HCT116 (cell line): ENCODE results near the gene NDUFC1. TPM values are rescaled to one million over a fixed set of nuclear protein-coding genes. Genes with fewer than 3 reads are reported as not detected.

Experiments
- ATAC-seq: fragments of 200-7000 bp; cut with Tn5 transposase; 2 replicates; pipeline ENCODE4 v1.9.1; 2020; ENCODE audit warnings: mild to moderate bottlenecking, moderate library complexity
- BruUV-seq: library from RNA; stranded (reverse); fragments of 400-500 nt; replicated peaks from 2 replicates; lab custom pipeline; 2021; lab: Mats Ljungman, UMichigan
- CTCF ChIA-PET: fragments of 300-600 bp; sonication (Branson Sonifier 250); formaldehyde crosslinking; loops from one replicate; lab custom pipeline; 2021; ENCODE audit warnings: antibody characterized with exemption; lab: Charles Lee
- POLR2A ChIA-PET: fragments of 300-600, 350-600 bp; sonication (Branson Sonifier 250); formaldehyde crosslinking; loops from one replicate; lab custom pipeline; 2021; ENCODE audit warnings: antibody characterized with exemption; lab: Charles Lee
- RAD21 ChIA-PET, 2 experiments: fragments of 300-600 bp; sonication (Branson Sonifier 250); formaldehyde crosslinking; loops; one replicate each; lab custom pipeline; 2023; ENCODE audit warnings: low total read pairs in 2 of 2; ENCODE audit not compliant: uncharacterized antibody in 2 of 2, unreplicated experiment in 2 of 2, low non-redundant PET in 1 of 2; lab: Charles Lee
- DNase-seq: peaks from one replicate; pipeline ENCODE4 v3.0.0-alpha.2; 2010; ENCODE audit warnings: low read depth, low spot score
- H2AFZ ChIP-seq: fragments of 200-600 bp; shearing (Covaris generic), sonication (generic); 2 replicates; pipeline ENCODE4 v1.6.1; 2017; ENCODE audit warnings: low read depth, mixed run types, mixed read lengths, antibody characterized with exemption, low read length; ENCODE audit not compliant: poor library complexity, severe bottlenecking
- H3K27ac ChIP-seq: 2 replicates; pipeline ENCODE4 v1.5.1; 2012; ENCODE audit warnings: low read depth, low read length
- H3K27me3 ChIP-seq: fragments of 200-600 bp; sonication (generic); 2 replicates; pipeline ENCODE4 v1.6.1; 2016; ENCODE audit warnings: mixed run types, low read length, mixed read lengths; ENCODE audit not compliant: insufficient read depth
- H3K36me3 ChIP-seq, 2 experiments: fragments of 200-500 bp in 1 of 2; fragments of 200-600 bp in 1 of 2; sonication (Bioruptor generic) in 1 of 2; sonication (generic) in 1 of 2; 2 replicates each; pipeline versions ENCODE4 v1.5.1 to v1.6.1; 2014 to 2016; ENCODE audit warnings: low read length in 2 of 2, inconsistent platforms in 1 of 2, mixed read lengths in 1 of 2, mixed run types in 1 of 2; ENCODE audit not compliant: insufficient read depth in 2 of 2, control insufficient read depth in 1 of 2
- H3K4me1 ChIP-seq, 2 experiments: fragments of 200-600 bp in 1 of 2; sonication (generic) in 1 of 2; 2 replicates each; pipeline versions ENCODE4 v1.5.1 to v1.6.1; 2012 to 2017; ENCODE audit warnings: low read length in 2 of 2, inconsistent platforms in 1 of 2, mild to moderate bottlenecking in 1 of 2, mixed read lengths in 1 of 2, mixed run types in 1 of 2, moderate library complexity in 1 of 2; ENCODE audit not compliant: insufficient read depth in 2 of 2, control insufficient read depth in 1 of 2
- H3K4me2 ChIP-seq: fragments of 200-600 bp; sonication (generic); 2 replicates; pipeline ENCODE4 v1.6.1; 2017; ENCODE audit warnings: mixed run types, low read length, mixed read lengths
- H3K4me3 ChIP-seq, 2 experiments: fragments of 200-600 bp in 1 of 2; sonication (generic) in 1 of 2; replicated peaks in 1 of 2; 2 replicates each; pipeline ENCODE4 v1.5.1; 2011 to 2016; ENCODE audit warnings: low read length in 2 of 2, control low read depth in 1 of 2, low read depth in 1 of 2, mild to moderate bottlenecking in 1 of 2, mixed read lengths in 1 of 2, mixed run types in 1 of 2
- H3K79me2 ChIP-seq: fragments of 200-600 bp; sonication (generic); 2 replicates; pipeline ENCODE4 v1.6.1; 2017; ENCODE audit warnings: mild to moderate bottlenecking, mixed run types, low read length, moderate library complexity, mixed read lengths; ENCODE audit not compliant: insufficient read depth
- H3K9ac ChIP-seq: fragments of 200-600 bp; sonication (generic); 2 replicates; pipeline ENCODE4 v1.6.1; 2016; ENCODE audit warnings: low read length, mixed read lengths
- H3K9me2 ChIP-seq: fragments of 200-600 bp; sonication (generic), shearing (Covaris generic); 2 replicates; pipeline ENCODE4 v1.6.1; 2017; ENCODE audit warnings: mixed run types, mild to moderate bottlenecking, moderate library complexity; ENCODE audit not compliant: insufficient read depth
- H3K9me3 ChIP-seq, 2 experiments: fragments of 200-500 bp in 1 of 2; fragments of 200-600 bp in 1 of 2; sonication (Bioruptor generic) in 1 of 2; sonication (generic) in 1 of 2; 2 replicates each; pipeline ENCODE4 v1.6.1; 2014 to 2017; ENCODE audit warnings: low read length in 2 of 2, mixed read lengths in 2 of 2, inconsistent platforms in 1 of 2, low read depth in 1 of 2, mild to moderate bottlenecking in 1 of 2, mixed run types in 1 of 2, moderate library complexity in 1 of 2; ENCODE audit not compliant: control insufficient read depth in 1 of 2, insufficient read depth in 1 of 2
- H4K20me1 ChIP-seq: fragments of 200-600 bp; sonication (generic), shearing (Covaris generic); 2 replicates; pipeline ENCODE4 v1.6.1; 2017; ENCODE audit warnings: mixed run types, mild to moderate bottlenecking, moderate library complexity; ENCODE audit not compliant: insufficient read depth
- JUND ChIP-seq: IDR thresholded peaks from 2 replicates; pipeline ENCODE4 v1.6.1; 2012
- RAD21 ChIP-seq: IDR thresholded peaks from 2 replicates; pipeline ENCODE4 v1.6.1; 2012; ENCODE audit warnings: low read depth, mild to moderate bottlenecking
- REST ChIP-seq: IDR thresholded peaks from 2 replicates; pipeline ENCODE4 v1.6.1; 2012; ENCODE audit warnings: low read depth
- intact Hi-C: fragments of 100-400 bp; cut with micrococcal nuclease; formaldehyde crosslinking; loops from 2 replicates; pipeline ENCODE4 v1.10.0; 2022
- total RNA-seq: library from RNA; stranded (reverse); gene quantifications from one replicate; pipeline ENCODE4 v1.2.1, GENCODE V29; 2021; ENCODE audit not compliant: unreplicated experiment
- TF ChIP-seq, protein P1 (sequence below), 3 experiments: fragments of 200-600 bp in 1 of 3; sonication (generic) in 1 of 3; IDR thresholded peaks in 2 of 3; conservative IDR thresholded peaks in 1 of 3; 2 replicates each; pipeline ENCODE4 v1.5.1; 2012 to 2017; ENCODE audit warnings: low read depth in 2 of 3, low read length in 2 of 3, antibody characterized with exemption in 1 of 3, borderline replicate concordance in 1 of 3, control low read depth in 1 of 3, mild to moderate bottlenecking in 1 of 3, mixed read lengths in 1 of 3, mixed run types in 1 of 3, moderate library complexity in 1 of 3; ENCODE audit not compliant: insufficient read depth in 1 of 3

Gene NDUFC1
- total RNA-seq, 1 experiment from 2014 or later = 86.9 TPM

GRCh38 chr4:139274790-139275189 is 27.5 kb downstream of the NDUFC1 start (continued):
- TF ChIP-seq, protein P1, sequence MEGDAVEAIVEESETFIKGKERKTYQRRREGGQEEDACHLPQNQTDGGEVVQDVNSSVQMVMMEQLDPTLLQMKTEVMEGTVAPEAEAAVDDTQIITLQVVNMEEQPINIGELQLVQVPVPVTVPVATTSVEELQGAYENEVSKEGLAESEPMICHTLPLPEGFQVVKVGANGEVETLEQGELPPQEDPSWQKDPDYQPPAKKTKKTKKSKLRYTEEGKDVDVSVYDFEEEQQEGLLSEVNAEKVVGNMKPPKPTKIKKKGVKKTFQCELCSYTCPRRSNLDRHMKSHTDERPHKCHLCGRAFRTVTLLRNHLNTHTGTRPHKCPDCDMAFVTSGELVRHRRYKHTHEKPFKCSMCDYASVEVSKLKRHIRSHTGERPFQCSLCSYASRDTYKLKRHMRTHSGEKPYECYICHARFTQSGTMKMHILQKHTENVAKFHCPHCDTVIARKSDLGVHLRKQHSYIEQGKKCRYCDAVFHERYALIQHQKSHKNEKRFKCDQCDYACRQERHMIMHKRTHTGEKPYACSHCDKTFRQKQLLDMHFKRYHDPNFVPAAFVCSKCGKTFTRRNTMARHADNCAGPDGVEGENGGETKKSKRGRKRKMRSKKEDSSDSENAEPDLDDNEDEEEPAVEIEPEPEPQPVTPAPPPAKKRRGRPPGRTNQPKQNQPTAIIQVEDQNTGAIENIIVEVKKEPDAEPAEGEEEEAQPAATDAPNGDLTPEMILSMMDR (IDR thresholded peaks at IDR 0.05 in 2 of 3, conservative IDR thresholded peaks at IDR 0.05 in 1 of 3; ENCODE audit: borderline replicate concordance in 1 of 3, insufficient read depth in 1 of 3, low read depth in 2 of 3, low read length in 2 of 3) = no peak

DNA sequence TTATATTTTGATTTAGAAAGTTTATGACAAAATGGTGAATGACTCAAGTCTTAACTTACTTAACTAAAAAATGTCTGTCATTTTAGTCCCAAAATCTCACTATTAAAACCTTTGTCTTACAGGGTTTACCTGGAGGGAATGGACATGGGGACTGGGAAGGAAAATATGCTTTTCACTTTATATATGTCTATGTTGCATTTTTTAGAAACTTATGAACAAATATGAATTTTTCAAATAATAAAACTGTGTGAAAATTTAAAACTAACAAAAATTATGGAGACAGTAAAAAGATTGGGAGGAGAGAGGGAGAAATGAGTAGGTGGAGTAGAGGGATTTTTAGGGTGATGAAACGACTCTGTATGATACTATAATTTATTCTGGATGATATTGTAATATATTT is 28.4 kb downstream of the NDUFC1 start:
- Histone ChIP-seq H3K79me2 (no peaks in the 10 kb centered on the region), H3K27ac (no peak overlapping the region), H3K9me3 (no peaks in the 10 kb centered on the region), H4K20me1 (no peaks in the 10 kb centered on the region), H3K4me2 (no peak overlapping the region), H3K9me2 (no peaks in the 10 kb centered on the region), H3K27me3 (no peaks in the 10 kb centered on the region), H3K9ac (no peak overlapping the region), H3K4me3 (no peak overlapping the region), H3K36me3 (no peaks in the 10 kb centered on the region), H2AFZ (no peak overlapping the region), H3K4me1 (no peaks in the 10 kb centered on the region)
- POLR2A ChIA-PET = no interaction called here
- RAD21 ChIA-PET = no interaction called here
- TF ChIP-seq JUND (no peak), REST (no peak), RAD21 (no peak)
- no TSS peak for BruUV-seq
- DNase-seq (no peak), ATAC-seq (no peak)
- intact Hi-C loops = no loop called here
- CTCF ChIA-PET = no interaction called here
